Astrocyte of the cerebellum (primary cell): ENCODE results near the gene ISCA2.

Experiments
- DNase-seq: peaks from one replicate; pipeline ENCODE4 v3.0.0-alpha.2; 2011; ENCODE audit warnings: low read depth
- H3K4me3 ChIP-seq: 2 replicates; pipeline ENCODE4 v1.5.1; 2011; ENCODE audit warnings: mild to moderate bottlenecking, low read depth, low read length, moderate library complexity
- CTCF ChIP-seq: IDR thresholded peaks from 2 replicates; pipeline ENCODE4 v1.5.1; 2012; ENCODE audit warnings: low read length, low read depth, moderate library complexity, mild to moderate bottlenecking; ENCODE audit errors: missing control alignments
- in situ Hi-C: cut with HindIII; loops from 2 replicates; pipeline ENCODE4 v1.10.0; 2017; ENCODE audit warnings: low sequenced_read_pairs

Gene ISCA2

GRCh38 chr14:74517731-74518130, 24.2 kb downstream of the ISCA2 start:
- TF ChIP-seq CTCF: no peak
- H3K4me3 ChIP-seq: no peak overlapping the region
- in situ Hi-C loops: loop anchor here (5.0 kb wide), 1 partner anchor 45 kb away; no protein-coding TSS in a partner anchor
- no peak for DNase-seq

- DNase-seq: no peak
- TF ChIP-seq CTCF: no peak
- in situ Hi-C loops: loop anchor here (5.0 kb wide), 1 partner anchor 44 kb away; no protein-coding TSS in a partner anchor
- H3K4me3 ChIP-seq: no peak overlapping the region
Measured at GRCh38 chr14:74518221-74518620, 24.7 kb downstream of the ISCA2 start.

- no peak for TF ChIP-seq CTCF
- no peak overlapping the region for H3K4me3 ChIP-seq
- in situ Hi-C loops: loop anchor here (5.0 kb wide), 1 partner anchor 43 kb away; no protein-coding TSS in a partner anchor
- DNase-seq: no peak
Measured at GRCh38 chr14:74519316-74520074, 25.9 kb downstream of the ISCA2 start.

GRCh38 chr14:74521756-74522155, 28.2 kb downstream of the ISCA2 start:
- H3K4me3 ChIP-seq: no peak overlapping the region
- TF ChIP-seq CTCF: no peak
- DNase-seq: no peak
- in situ Hi-C loops: no loop called here

GRCh38 chr14:74522740-74523139, 29.2 kb downstream of the ISCA2 start:
- no peak for DNase-seq
- in situ Hi-C loops: no loop called here
- no peak overlapping the region for H3K4me3 ChIP-seq
- no peak for TF ChIP-seq CTCF

- DNase-seq: no peak
- no peak for TF ChIP-seq CTCF
Measured at GRCh38 chr14:74524076-74524811, 30.7 kb downstream of the ISCA2 start.

More at GRCh38 chr14:74524076-74524811, 30.7 kb downstream of the ISCA2 start:
- in situ Hi-C loops: no loop called here
- H3K4me3 ChIP-seq: no peak overlapping the region
